Keratinocyte (primary cell): ENCODE measurements around the gene DUSP8.

Source experiments
- CTCF ChIP-seq, 3 experiments: IDR thresholded peaks in 1 of 3; conservative IDR thresholded peaks in 1 of 3; optimal IDR thresholded peaks in 1 of 3; 2 replicates in 2 of 3; 3 replicates in 1 of 3; pipeline versions ENCODE3 to v1.5.1; 2011; ENCODE audit warnings: low read length in 3 of 3, mild to moderate bottlenecking in 3 of 3, moderate library complexity in 2 of 3, control low read depth in 1 of 3, inconsistent platforms in 1 of 3; ENCODE audit not compliant: insufficient read depth in 2 of 3; ENCODE audit errors: extremely low read depth in 1 of 3
- EZH2 ChIP-seq: IDR thresholded peaks from one replicate; pipeline ENCODE4 v1.6.1; 2012; ENCODE audit warnings: inconsistent platforms, mild to moderate bottlenecking, low read length, moderate library complexity

- peak; percentile 69 to 87 (median 71) for TF ChIP-seq CTCF (optimal IDR thresholded peaks at IDR 0.05 in 1 of 3, IDR thresholded peaks at IDR 0.05 in 1 of 3, conservative IDR thresholded peaks at IDR 0.05 in 1 of 3; ENCODE audit: extremely low read depth in 1 of 3, insufficient read depth in 2 of 3, low read length in 3 of 3)
- peak; percentile 18 for TF ChIP-seq EZH2
Observed at GRCh38 chr11:1574238-1574932, 2.3 kb upstream of the DUSP8 start.
